Measurements from ENCODE around the gene CCM2L. TPM values are rescaled to one million over a fixed set of nuclear protein-coding genes. Genes with fewer than 3 reads are reported as not detected.

The CCM2L gene
- total and polyA plus RNA-seq, 2 of the 4 experiments (the other 2 are of a cell fraction), result not detected

- no peak overlapping the region for H3K4ac ChIP-seq (ENCODE audit: low read depth, low read length)
- no peak overlapping the region for H3K18ac ChIP-seq (ENCODE audit: low read depth, low read length)
- no peak overlapping the region for H2AFZ ChIP-seq (replicated peaks; ENCODE audit: low read length, poor library complexity)
- no peaks in the 10 kb centered on the region for H3K79me1 ChIP-seq (ENCODE audit: low read depth in 1 of 2, low read length in 2 of 2)
- H4K8ac ChIP-seq (ENCODE audit: low read depth in 2 of 2, low read length in 2 of 2), result no peak overlapping the region
- no peaks in the 10 kb centered on the region for H3K4me1 ChIP-seq (ENCODE audit: control insufficient read depth, insufficient read depth, low read length)
- H4K5ac ChIP-seq (ENCODE audit: low read depth, low read length), result no peak overlapping the region
- WGBS, 2 experiments (ENCODE audit: extremely low coverage in 2 of 2, insufficient read length in 1 of 2), result no CpG with 5 or more reads among the region's 8 CpGs
- H3K27me3 ChIP-seq (ENCODE audit: control insufficient read depth, insufficient read depth, low read length), result peaks cover 58% of the 10 kb centered on the region
- H3K9me3 ChIP-seq (ENCODE audit: control insufficient read depth, insufficient read depth, low read length), result peaks cover 2% of the 10 kb centered on the region; the same call in 1 of the 2 replicates
- ATAC-seq (ENCODE audit: low read depth) (no peak), DNase-seq (no peak)
- BruUV-seq (replicated peaks), result no TSS peak
- H3K36me3 ChIP-seq (ENCODE audit: control insufficient read depth, insufficient read depth, low read length), result no peaks in the 10 kb centered on the region
- TF ChIP-seq RCOR1 (IDR thresholded peaks at IDR 0.05; ENCODE audit: insufficient replicate concordance, low read length) (no peak), USF2 (IDR thresholded peaks at IDR 0.05; ENCODE audit: low read depth, low read length) (no peak), ELK1 (IDR thresholded peaks at IDR 0.05; ENCODE audit: borderline replicate concordance, low read depth, low read length) (no peak), RAD21 (IDR thresholded peaks at IDR 0.05; ENCODE audit: low read length) (no peak), NFE2L2 (IDR thresholded peaks at IDR 0.05; ENCODE audit: low read depth, low read length) (no peak), POLR2A (IDR thresholded peaks at IDR 0.05; ENCODE audit: low read depth, low read length) (no peak), RFX5 (IDR thresholded peaks at IDR 0.05; ENCODE audit: low read depth, low read length) (no peak), CEBPB (IDR thresholded peaks at IDR 0.05; ENCODE audit: low read depth, low read length) (no peak), MAZ (IDR thresholded peaks at IDR 0.05; ENCODE audit: borderline replicate concordance, low read depth, low read length) (no peak), SMC3 (IDR thresholded peaks at IDR 0.05; ENCODE audit: low read depth, low read length) (no peak)
- H3K4me2 ChIP-seq (ENCODE audit: low read depth, low read length), result no peak overlapping the region
- H3K4me3 ChIP-seq (ENCODE audit: insufficient read depth, low read depth, low read length), result no peak overlapping the region
- no peak overlapping the region for H3K23ac ChIP-seq (ENCODE audit: low read depth, low read length)
- intact Hi-C loops (cut with micrococcal nuclease) (no loop called here), in situ Hi-C loops (cut with MboI; ENCODE audit: low sequenced_read_pairs) (no loop called here), dilution Hi-C loops (cut with HindIII; ENCODE audit: low sequenced_read_pairs, unreplicated experiment) (no loop called here)
- no peak overlapping the region for H2AK9ac ChIP-seq (replicated peaks; ENCODE audit: low read depth, low read length, poor library complexity)
- no peak overlapping the region for H2BK120ac ChIP-seq (ENCODE audit: low read depth, low read length)
- no peaks in the 10 kb centered on the region for H3K9me1 ChIP-seq (ENCODE audit: insufficient read depth, low read length)
- H4K20me1 ChIP-seq (ENCODE audit: insufficient read depth, low read length), result no peaks in the 10 kb centered on the region
- no peak overlapping the region for H3K27ac ChIP-seq (ENCODE audit: insufficient read depth, low read length)
- H2AK5ac ChIP-seq (ENCODE audit: low read depth, low read length), result no peak overlapping the region
- H2BK20ac ChIP-seq (ENCODE audit: low read depth, low read length), result no peak overlapping the region
- no peak overlapping the region for H4K91ac ChIP-seq (ENCODE audit: insufficient read depth, low read depth, low read length)
- H3K9ac ChIP-seq (ENCODE audit: low read depth, low read length), result no peak overlapping the region
- no peak overlapping the region for H2BK15ac ChIP-seq (ENCODE audit: low read depth, low read length)
- no peak overlapping the region for H3K56ac ChIP-seq (ENCODE audit: extremely low read depth, insufficient read depth, low read length)
- CTCF ChIA-PET, result no interaction called here
- POLR2A ChIA-PET (ENCODE audit: unreplicated experiment), result no interaction called here
- no peak overlapping the region for H3K14ac ChIP-seq (replicated peaks; ENCODE audit: low read depth, low read length)
- H2BK5ac ChIP-seq (ENCODE audit: low read depth, low read length, poor library complexity, severe bottlenecking), result no peak overlapping the region
Measured at GRCh38 chr20:32057656-32058184, 47.5 kb downstream of the CCM2L start.
